ENCODE data around the gene DIS3. TPM values are rescaled to one million over a fixed set of nuclear protein-coding genes. Genes with fewer than 3 reads are reported as not detected.

DIS3 gene
- total RNA-seq, 1 donor from 2014 or later: 45.2 TPM

- TF ChIP-seq CTCF (IDR thresholded peaks at IDR 0.05): no peak
- H3K36me3 Mint-ChIP-seq (ENCODE audit: low read depth): peaks cover 83% of the 10 kb centered on the region
These were observed 21.5 kb downstream of the DIS3 start for GRCh38 chr13:72760189-72760588.

GRCh38 chr13:72757792-72758535 is 23.7 kb downstream of the DIS3 start:
- Mint-ChIP-seq H3K27ac (no peak overlapping the region), H3K36me3 (ENCODE audit: low read depth) (peaks cover 81% of the 10 kb centered on the region), H3K9me3 (no peaks in the 10 kb centered on the region), H3K27me3 (no peaks in the 10 kb centered on the region), H3K4me1 (peaks cover 5% of the 10 kb centered on the region), H3K4me3 (no peak overlapping the region)
- ChIA-PET CTCF (no interaction called here), POLR2A (interaction anchor here (0.6 kb wide), 1 partner anchor 22 kb away, joined by 5 read pairs; no protein-coding TSS in a partner anchor)
- no peak for ATAC-seq (ENCODE audit: low read depth)
- DNase-seq: no peak
- no peak for TF ChIP-seq CTCF (IDR thresholded peaks at IDR 0.05)
- intact Hi-C loops (cut with micrococcal nuclease): no loop called here

More at GRCh38 chr13:72760189-72760588, 21.5 kb downstream of the DIS3 start:
- Mint-ChIP-seq H3K9me3 (no peaks in the 10 kb centered on the region), H3K4me1 (peaks cover 5% of the 10 kb centered on the region), H3K27me3 (no peaks in the 10 kb centered on the region), H3K27ac (no peak overlapping the region), H3K4me3 (no peak overlapping the region)
- DNase-seq: no peak
- CTCF ChIA-PET: no interaction called here
- POLR2A ChIA-PET: no interaction called here
- intact Hi-C loops (cut with micrococcal nuclease): loop anchor here (2.0 kb wide), 1 partner anchor 15 kb away; no protein-coding TSS in a partner anchor
- no peak for ATAC-seq (ENCODE audit: low read depth)

- no peaks in the 10 kb centered on the region for H3K4me1 Mint-ChIP-seq
- intact Hi-C loops (cut with micrococcal nuclease): no loop called here
- peaks cover 4% of the 10 kb centered on the region for H3K9me3 Mint-ChIP-seq
- DNase-seq (no peak), ATAC-seq (ENCODE audit: low read depth) (no peak)
- H3K27ac Mint-ChIP-seq: no peak overlapping the region
- TF ChIP-seq CTCF (IDR thresholded peaks at IDR 0.05): no peak
- H3K27me3 Mint-ChIP-seq: no peaks in the 10 kb centered on the region
- peaks cover 82% of the 10 kb centered on the region for H3K36me3 Mint-ChIP-seq (ENCODE audit: low read depth)
- H3K4me3 Mint-ChIP-seq: no peak overlapping the region
- ChIA-PET POLR2A (no interaction called here), CTCF (no interaction called here)
These were observed 27.6 kb downstream of the DIS3 start for GRCh38 chr13:72754111-72754510.

GRCh38 chr13:72751220-72751619 is 30.5 kb downstream of the DIS3 start:
- no peak overlapping the region for H3K27ac Mint-ChIP-seq
- peaks cover 4% of the 10 kb centered on the region for H3K9me3 Mint-ChIP-seq
- H3K4me1 Mint-ChIP-seq: no peaks in the 10 kb centered on the region
- no peak for TF ChIP-seq CTCF (IDR thresholded peaks at IDR 0.05)
- H3K4me3 Mint-ChIP-seq: no peak overlapping the region
- ATAC-seq (ENCODE audit: low read depth): no peak
- no peak for DNase-seq
- H3K27me3 Mint-ChIP-seq: no peaks in the 10 kb centered on the region
- CTCF ChIA-PET: no interaction called here
- POLR2A ChIA-PET: no interaction called here
- intact Hi-C loops (cut with micrococcal nuclease): no loop called here
- peaks cover 82% of the 10 kb centered on the region for H3K36me3 Mint-ChIP-seq (ENCODE audit: low read depth)

GRCh38 chr13:72745260-72745659 is 36.4 kb downstream of the DIS3 start:
- intact Hi-C loops (cut with micrococcal nuclease): no loop called here
- H3K9me3 Mint-ChIP-seq: no peaks in the 10 kb centered on the region
- peaks cover 61% of the 10 kb centered on the region for H3K36me3 Mint-ChIP-seq (ENCODE audit: low read depth)
- H3K4me1 Mint-ChIP-seq: no peaks in the 10 kb centered on the region
- ChIA-PET CTCF (no interaction called here), POLR2A (no interaction called here)
- ATAC-seq (ENCODE audit: low read depth) (no peak), DNase-seq (no peak)
- no peaks in the 10 kb centered on the region for H3K27me3 Mint-ChIP-seq
- H3K4me3 Mint-ChIP-seq: no peak overlapping the region
- no peak for TF ChIP-seq CTCF (IDR thresholded peaks at IDR 0.05)
- H3K27ac Mint-ChIP-seq: no peak overlapping the region

Measured in activated B cell treated with CpG ODN at 0.5 μM for 24 hours (primary cell).